HCT116 (cell line): ENCODE measurements around the gene CADPS2.

Experiments used
- ATF3 ChIP-seq: IDR thresholded peaks from 2 replicates; pipeline ENCODE4 v1.6.1; 2012
- CEBPB ChIP-seq: IDR thresholded peaks from 2 replicates; pipeline ENCODE4 v1.6.1; 2012; ENCODE audit warnings: low read depth
- EZH2 ChIP-seq: fragments of 200-600 bp; sonication (generic); IDR thresholded peaks from 2 replicates; pipeline ENCODE4 v1.6.1; 2017; ENCODE audit warnings: antibody characterized with exemption, mixed run types
- MAX ChIP-seq: IDR thresholded peaks from 2 replicates; pipeline ENCODE4 v1.6.1; 2012
- POLR2A ChIP-seq: IDR thresholded peaks from 2 replicates; pipeline ENCODE4 v1.7.0; 2011; ENCODE audit warnings: borderline replicate concordance; ENCODE audit not compliant: insufficient read depth, insufficient read length; ENCODE audit errors: extremely low read depth
- POLR2AphosphoS5 ChIP-seq: IDR thresholded peaks from 2 replicates; pipeline ENCODE4 v1.6.1; 2011; ENCODE audit warnings: mild to moderate bottlenecking, low read depth, low read length, moderate library complexity
- SIN3A ChIP-seq: IDR thresholded peaks from 2 replicates; pipeline ENCODE4 v1.6.1; 2012; ENCODE audit warnings: low read depth
- YY1 ChIP-seq: IDR thresholded peaks from 2 replicates; pipeline ENCODE4 v1.6.1; 2011; ENCODE audit warnings: low read length, low read depth, moderate library complexity, mild to moderate bottlenecking; ENCODE audit not compliant: insufficient replicate concordance; ENCODE audit errors: extremely low read depth
- ZBTB33 ChIP-seq: IDR thresholded peaks from 2 replicates; pipeline ENCODE4 v1.6.1; 2011; ENCODE audit warnings: mild to moderate bottlenecking, low read length, moderate library complexity; ENCODE audit not compliant: insufficient replicate concordance; ENCODE audit errors: extremely low read depth
- ZFX ChIP-seq: fragments of 450-650 bp; IDR thresholded peaks from 2 replicates; pipeline ENCODE4 v1.6.1; 2017
- ZNF274 ChIP-seq: fragments of 200-500 bp; sonication (Bioruptor generic); IDR thresholded peaks from 2 replicates; pipeline ENCODE4 v1.6.1; 2014; ENCODE audit warnings: mild to moderate bottlenecking, low read depth, low read length, inconsistent platforms
- TF ChIP-seq, protein P1 (sequence below), 3 experiments: fragments of 200-600 bp in 1 of 3; sonication (generic) in 1 of 3; IDR thresholded peaks in 2 of 3; conservative IDR thresholded peaks in 1 of 3; 2 replicates each; pipeline ENCODE4 v1.5.1; 2012 to 2017; ENCODE audit warnings: low read depth in 2 of 3, low read length in 2 of 3, antibody characterized with exemption in 1 of 3, borderline replicate concordance in 1 of 3, control low read depth in 1 of 3, mild to moderate bottlenecking in 1 of 3, mixed read lengths in 1 of 3, mixed run types in 1 of 3, moderate library complexity in 1 of 3; ENCODE audit not compliant: insufficient read depth in 1 of 3

GRCh38 chr7:122457325-122457724 lies 428.9 kb downstream of the CADPS2 start:
- TF ChIP-seq ATF3 = no peak
- TF ChIP-seq, protein P1, sequence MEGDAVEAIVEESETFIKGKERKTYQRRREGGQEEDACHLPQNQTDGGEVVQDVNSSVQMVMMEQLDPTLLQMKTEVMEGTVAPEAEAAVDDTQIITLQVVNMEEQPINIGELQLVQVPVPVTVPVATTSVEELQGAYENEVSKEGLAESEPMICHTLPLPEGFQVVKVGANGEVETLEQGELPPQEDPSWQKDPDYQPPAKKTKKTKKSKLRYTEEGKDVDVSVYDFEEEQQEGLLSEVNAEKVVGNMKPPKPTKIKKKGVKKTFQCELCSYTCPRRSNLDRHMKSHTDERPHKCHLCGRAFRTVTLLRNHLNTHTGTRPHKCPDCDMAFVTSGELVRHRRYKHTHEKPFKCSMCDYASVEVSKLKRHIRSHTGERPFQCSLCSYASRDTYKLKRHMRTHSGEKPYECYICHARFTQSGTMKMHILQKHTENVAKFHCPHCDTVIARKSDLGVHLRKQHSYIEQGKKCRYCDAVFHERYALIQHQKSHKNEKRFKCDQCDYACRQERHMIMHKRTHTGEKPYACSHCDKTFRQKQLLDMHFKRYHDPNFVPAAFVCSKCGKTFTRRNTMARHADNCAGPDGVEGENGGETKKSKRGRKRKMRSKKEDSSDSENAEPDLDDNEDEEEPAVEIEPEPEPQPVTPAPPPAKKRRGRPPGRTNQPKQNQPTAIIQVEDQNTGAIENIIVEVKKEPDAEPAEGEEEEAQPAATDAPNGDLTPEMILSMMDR (IDR thresholded peaks at IDR 0.05 in 2 of 3, conservative IDR thresholded peaks at IDR 0.05 in 1 of 3; ENCODE audit: borderline replicate concordance in 1 of 3, insufficient read depth in 1 of 3, low read depth in 2 of 3, low read length in 2 of 3) = no peak
- TF ChIP-seq YY1 = no peak
- TF ChIP-seq POLR2A = no peak
- no peak for TF ChIP-seq ZNF274
- TF ChIP-seq EZH2 = no peak
- no peak for TF ChIP-seq MAX
- no peak for TF ChIP-seq POLR2AphosphoS5
- TF ChIP-seq SIN3A = no peak
- no peak for TF ChIP-seq ZBTB33
- no peak for TF ChIP-seq CEBPB
- no peak for TF ChIP-seq ZFX
